HepG2 (cell line): ENCODE measurements around the gene MACROD2. TPM values are rescaled to one million over a fixed set of nuclear protein-coding genes. Genes with fewer than 3 reads are reported as not detected.

Experiments
- ATAC-seq: fragments of 200-7000 bp; cut with Tn5 transposase; 3 replicates; pipeline ENCODE4 v1.9.1; 2020; ENCODE audit warnings: mild to moderate bottlenecking, moderate library complexity
- BruUV-seq: library from RNA; stranded (reverse); fragments of 400-500 nt; replicated peaks from 2 replicates; lab custom pipeline; 2021; lab: Mats Ljungman, UMichigan
- CTCF ChIA-PET: fragments of 300-600 bp; formaldehyde crosslinking; extraction: SDS; loops from one replicate; lab custom pipeline; 2021; ENCODE audit warnings: low total read pairs, inconsistent platforms, low intra/inter-chr PET ratio; lab: Yijun Ruan, JAX
- POLR2A ChIA-PET: fragments of 350-600 bp; sonication (Branson Sonifier 250); formaldehyde crosslinking; loops from one replicate; lab custom pipeline; 2020; ENCODE audit warnings: antibody characterized with exemption, inconsistent platforms; lab: Yijun Ruan, JAX
- DNase-seq: peaks from one replicate; pipeline ENCODE4 v3.0.0-alpha.2; 2015; ENCODE audit warnings: low spot score
- FAIRE-seq: peaks from 3 replicates; lab custom pipeline; 2011; peaks lifted over from hg19 to GRCh38; lab: Jason Lieb, UNC
- H2AFZ ChIP-seq: one replicate; pipeline ENCODE4 v1.6.1; 2011; ENCODE audit warnings: low read length, inconsistent platforms
- H3K27ac ChIP-seq: fragments of 300-600 bp; 3 replicates; pipeline ENCODE4 v1.8.0; 2011; ENCODE audit warnings: mixed run types, mild to moderate bottlenecking, mixed read lengths, low read length, inconsistent platforms; ENCODE audit not compliant: insufficient read depth; ENCODE audit errors: extremely low read length
- H3K27me3 ChIP-seq, 2 experiments: fragments of 200-600 bp in 1 of 2; 2 replicates in 1 of 2; 3 replicates in 1 of 2; pipeline versions ENCODE4 v1.6.0 to v1.8.0; 2011; ENCODE audit warnings: low read length in 2 of 2, mild to moderate bottlenecking in 2 of 2, moderate library complexity in 2 of 2, inconsistent platforms in 1 of 2; ENCODE audit not compliant: insufficient read depth in 2 of 2, control insufficient read depth in 1 of 2
- H3K36me3 ChIP-seq, 2 experiments: fragments of 200-600 bp in 1 of 2; replicated peaks in 1 of 2; 2 replicates in 1 of 2; 3 replicates in 1 of 2; pipeline versions ENCODE4 v1.5.1 to v1.8.0; 2011; ENCODE audit warnings: low read length in 2 of 2, inconsistent platforms in 1 of 2; ENCODE audit not compliant: insufficient read depth in 2 of 2, control insufficient read depth in 1 of 2
- H3K4me1 ChIP-seq: 2 replicates; pipeline ENCODE4 v1.5.1; 2012; ENCODE audit warnings: low read length, inconsistent platforms; ENCODE audit not compliant: insufficient read depth
- H3K4me2 ChIP-seq: 2 replicates; pipeline ENCODE4 v1.6.0; 2011; ENCODE audit warnings: low read depth, low read length, inconsistent platforms
- H3K4me3 ChIP-seq, 3 experiments: fragments of 200-600 bp in 1 of 3; sonication (generic), shearing (Covaris generic) in 1 of 3; replicated peaks in 1 of 3; 2 replicates each; pipeline ENCODE4 v1.5.1; 2011 to 2016; ENCODE audit warnings: low read length in 3 of 3, inconsistent platforms in 2 of 3, low read depth in 2 of 3, mild to moderate bottlenecking in 2 of 3, control low read depth in 1 of 3, mixed read lengths in 1 of 3; ENCODE audit not compliant: insufficient read depth in 1 of 3
- H3K79me2 ChIP-seq: one replicate; pipeline ENCODE4 v1.6.1; 2011; ENCODE audit warnings: low read length, inconsistent platforms; ENCODE audit not compliant: insufficient read depth
- H3K9ac ChIP-seq: 2 replicates; pipeline ENCODE4 v1.6.0; 2011; ENCODE audit warnings: mild to moderate bottlenecking, low read depth, low read length, inconsistent platforms; ENCODE audit not compliant: insufficient read depth
- H3K9me3 ChIP-seq: 2 replicates; pipeline ENCODE4 v1.5.1; 2012; ENCODE audit warnings: mild to moderate bottlenecking, low read length
- H4K20me1 ChIP-seq: 2 replicates; pipeline ENCODE4 v1.6.0; 2011; ENCODE audit warnings: inconsistent platforms, mild to moderate bottlenecking, low read length, moderate library complexity; ENCODE audit not compliant: insufficient read depth
- GMEB2 ChIP-seq: IDR thresholded peaks from 2 replicates; pipeline ENCODE4 v1.6.1; 2016; ENCODE audit warnings: missing biosample characterization, missing genetic modification reagents, low read depth
- KAT8 ChIP-seq: IDR thresholded peaks from 2 replicates; pipeline ENCODE4 v1.6.1; 2016; ENCODE audit warnings: missing genetic modification reagents, missing compliant biosample characterization
- SIX1 ChIP-seq: sonication (generic); formaldehyde crosslinking; IDR thresholded peaks from 2 replicates; pipeline ENCODE4 v1.4.0; 2020; ENCODE audit warnings: missing genetic modification reagents, borderline replicate concordance
- YEATS2 ChIP-seq: sonication (generic); formaldehyde crosslinking; IDR thresholded peaks from 2 replicates; pipeline ENCODE4 v1.4.0; 2020; ENCODE audit warnings: missing genetic modification reagents, borderline replicate concordance
- ZFP91 ChIP-seq: sonication (generic); formaldehyde crosslinking; IDR thresholded peaks from 2 replicates; pipeline ENCODE4 v1.9.0; 2022; ENCODE audit warnings: missing genetic modification reagents, mild to moderate bottlenecking, borderline replicate concordance
- ZMYM2 ChIP-seq: sonication (generic); formaldehyde crosslinking; IDR thresholded peaks from 2 replicates; pipeline ENCODE4 v1.8.0; 2022; ENCODE audit warnings: mild to moderate bottlenecking, missing genetic modification reagents
- ZNF124 ChIP-seq: sonication (generic); formaldehyde crosslinking; IDR thresholded peaks from 2 replicates; pipeline ENCODE4 v1.4.0; 2020; ENCODE audit warnings: missing genetic modification reagents
- ZNF468 ChIP-seq: sonication (generic); formaldehyde crosslinking; IDR thresholded peaks from 2 replicates; pipeline ENCODE4 v1.8.0; 2022; ENCODE audit warnings: mild to moderate bottlenecking, moderate library complexity, missing genetic modification reagents
- WGBS: methylation state at CpG from one replicate; pipeline ENCODE4 v1.1.6; 2017; ENCODE audit warnings: low lambda C conversion rate; 5-methylcytosine and 5-hydroxymethylcytosine counted together
- in situ Hi-C: cut with HindIII; loops from 2 replicates; pipeline ENCODE4 v1.10.0; 2017; ENCODE audit warnings: low pct_unique_long_range_greater_than_20kb; ENCODE audit not compliant: extremely low pct_ligation_motif_present
- intact Hi-C: fragments of 100-400 bp; cut with micrococcal nuclease; formaldehyde crosslinking; loops from one replicate; pipeline ENCODE4 v1.10.0; 2022; ENCODE audit not compliant: unreplicated experiment
- polyA plus RNA-seq, 8 experiments: library from polyadenylated mRNA; depleted of rRNA in 3 of 8; stranded (reverse) in 7 of 8; unstranded in 1 of 8; fragments of >200 nt; fragmentation: Illumina TruSeq in 4 of 8; extraction: Trizol in 4 of 8; gene quantifications; 2 replicates each; pipeline versions ENCODE4 v1.2.1 to v1.2.3, GENCODE V29; 2011 to 2016; ENCODE audit warnings: low read depth in 4 of 8, missing spikeins in 1 of 8, mixed read lengths in 1 of 8; ENCODE audit not compliant: insufficient read depth in 1 of 8
- total RNA-seq, 5 experiments: library from RNA; depleted of rRNA; stranded (reverse); fragments of >200 nt; fragmentation: Illumina TruSeq; extraction: Trizol; gene quantifications; 2 replicates each; pipeline ENCODE4 v1.2.3, GENCODE V29; 2016; ENCODE audit warnings: low read depth in 1 of 5

The MACROD2 gene
- total and polyA plus RNA-seq, 2 of the 13 experiments (the other 11 are each of a cell fraction or from before 2014, with no cell fraction given) = 0.13 to 0.51 TPM

- no peak for TF ChIP-seq SIX1 (CRISPR knock-in tag)
- no peak for TF ChIP-seq YEATS2
- no peak for TF ChIP-seq KAT8
These were observed 706.0 kb downstream of the MACROD2 start (continued) for GRCh38 chr20:14701326-14701725.

- no peaks in the 10 kb centered on the region for H4K20me1 ChIP-seq
- no peaks in the 10 kb centered on the region; a peak in 1 of 5 replicates for H3K27me3 ChIP-seq
- no TSS peak for BruUV-seq
- no peaks in the 10 kb centered on the region for H3K9me3 ChIP-seq
- ATAC-seq (no peak), DNase-seq (no peak), FAIRE-seq (no peak)
- no peak overlapping the region for H3K27ac ChIP-seq
- CTCF ChIA-PET = no interaction called here
- TF ChIP-seq ZNF124 (CRISPR knock-in tag) (no peak), ZFP91 (CRISPR knock-in tag) (no peak), ZMYM2 (CRISPR knock-in tag) (no peak), GMEB2 (CRISPR knock-in tag) (no peak), ZNF468 (CRISPR knock-in tag) (no peak)
- intact Hi-C loops = no loop called here
- no peak overlapping the region for H3K4me3 ChIP-seq
- no peak overlapping the region for H3K9ac ChIP-seq
- in situ Hi-C loops = no loop called here
- H3K4me1 ChIP-seq = no peaks in the 10 kb centered on the region
- H2AFZ ChIP-seq = no peak overlapping the region
- H3K36me3 ChIP-seq = no peaks in the 10 kb centered on the region
- 54% methylated on average over 5 of the region's 5 CpGs for WGBS
- POLR2A ChIA-PET = no interaction called here
- H3K4me2 ChIP-seq = no peak overlapping the region
- no peaks in the 10 kb centered on the region for H3K79me2 ChIP-seq
These were observed 711.2 kb downstream of the MACROD2 start for GRCh38 chr20:14706555-14706954.
